ENCODE data around the gene AP4E1. TPM values are rescaled to one million over a fixed set of nuclear protein-coding genes. Genes with fewer than 3 reads are reported as not detected.
"Not testable (repeated sequence)": the region's sequence is repeated elsewhere in the genome, so short reads cannot be mapped to it uniquely, and the experiment has no call there.

AP4E1 gene
- total and polyA plus RNA-seq, 3 donors from 2014 or later = 8.1 to 11.8 (median 11.3) TPM

DNA sequence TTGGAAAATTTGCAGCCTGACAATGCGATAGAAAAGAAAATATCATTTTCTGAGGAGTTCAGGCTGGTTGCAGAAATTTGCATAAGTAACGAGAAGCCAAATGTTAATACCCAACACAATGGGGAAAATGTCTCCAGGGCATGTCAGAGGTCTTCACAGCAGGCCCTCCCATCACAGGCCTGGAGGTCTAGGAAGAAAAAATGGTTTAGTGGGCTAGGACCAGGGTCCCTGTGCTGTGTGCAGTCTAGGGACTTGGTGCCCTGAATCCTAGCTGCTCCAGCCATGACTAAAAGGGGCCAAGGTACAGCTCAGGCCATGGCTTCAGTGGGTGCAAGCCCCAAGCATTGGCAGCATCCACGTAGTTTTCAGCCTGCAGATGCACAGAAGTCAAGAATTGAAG, 14.5 kb upstream of the AP4E1 start:
- intact Hi-C loops (cut with DNase I; ENCODE audit: low total_unique reads) = no loop called here
- no peaks in the 10 kb centered on the region for H3K27me3 ChIP-seq

DNA sequence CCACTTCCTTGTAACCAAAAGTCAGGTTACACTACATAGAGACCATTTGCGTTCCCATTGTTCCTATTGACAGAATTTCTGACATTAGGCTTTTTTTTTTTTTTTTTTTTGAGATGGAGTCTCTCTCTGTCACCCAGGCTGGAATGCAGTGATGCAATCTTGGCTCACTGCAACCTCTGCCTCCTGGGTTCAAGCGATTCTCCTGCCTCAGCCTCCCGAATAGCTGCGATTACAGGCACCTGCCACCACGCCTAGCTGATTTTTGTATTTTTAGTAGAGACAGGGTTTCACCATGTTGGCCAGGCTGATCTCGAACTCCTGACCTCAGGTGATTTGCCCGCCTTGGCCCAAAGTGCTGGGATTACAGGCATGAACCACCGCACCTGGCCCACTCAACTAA, 7.1 kb upstream of the AP4E1 start:
- H3K36me3 ChIP-seq (ENCODE audit: low read depth, missing control alignments); H3K4me1 ChIP-seq; DNase-seq; H3K27me3 ChIP-seq; H3K4me3 ChIP-seq; intact Hi-C loops (cut with DNase I; ENCODE audit: low total_unique reads); H3K9me3 ChIP-seq; H3K27ac ChIP-seq: not testable (repeated sequence)
- WGBS, 2 donors = 93 to 95% methylated on average over 6 to 8 of the region's 8 CpGs

More for the DNA sequence above, 14.5 kb upstream of the AP4E1 start:
- H3K4me3 ChIP-seq = no peak overlapping the region
- no peak overlapping the region for H3K27ac ChIP-seq
- no peaks in the 10 kb centered on the region for H3K9me3 ChIP-seq
- DNase-seq = no peak
- WGBS, 2 donors = 93% methylated on average over 3 of the region's 3 CpGs
- TF ChIP-seq POLR2A (IDR thresholded peaks at IDR 0.05) = no peak
- TF ChIP-seq, protein P1, sequence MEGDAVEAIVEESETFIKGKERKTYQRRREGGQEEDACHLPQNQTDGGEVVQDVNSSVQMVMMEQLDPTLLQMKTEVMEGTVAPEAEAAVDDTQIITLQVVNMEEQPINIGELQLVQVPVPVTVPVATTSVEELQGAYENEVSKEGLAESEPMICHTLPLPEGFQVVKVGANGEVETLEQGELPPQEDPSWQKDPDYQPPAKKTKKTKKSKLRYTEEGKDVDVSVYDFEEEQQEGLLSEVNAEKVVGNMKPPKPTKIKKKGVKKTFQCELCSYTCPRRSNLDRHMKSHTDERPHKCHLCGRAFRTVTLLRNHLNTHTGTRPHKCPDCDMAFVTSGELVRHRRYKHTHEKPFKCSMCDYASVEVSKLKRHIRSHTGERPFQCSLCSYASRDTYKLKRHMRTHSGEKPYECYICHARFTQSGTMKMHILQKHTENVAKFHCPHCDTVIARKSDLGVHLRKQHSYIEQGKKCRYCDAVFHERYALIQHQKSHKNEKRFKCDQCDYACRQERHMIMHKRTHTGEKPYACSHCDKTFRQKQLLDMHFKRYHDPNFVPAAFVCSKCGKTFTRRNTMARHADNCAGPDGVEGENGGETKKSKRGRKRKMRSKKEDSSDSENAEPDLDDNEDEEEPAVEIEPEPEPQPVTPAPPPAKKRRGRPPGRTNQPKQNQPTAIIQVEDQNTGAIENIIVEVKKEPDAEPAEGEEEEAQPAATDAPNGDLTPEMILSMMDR (IDR thresholded peaks at IDR 0.05) = no peak
- no peaks in the 10 kb centered on the region for H3K4me1 ChIP-seq
- no peaks in the 10 kb centered on the region for H3K36me3 ChIP-seq (ENCODE audit: low read depth, missing control alignments)

DNA sequence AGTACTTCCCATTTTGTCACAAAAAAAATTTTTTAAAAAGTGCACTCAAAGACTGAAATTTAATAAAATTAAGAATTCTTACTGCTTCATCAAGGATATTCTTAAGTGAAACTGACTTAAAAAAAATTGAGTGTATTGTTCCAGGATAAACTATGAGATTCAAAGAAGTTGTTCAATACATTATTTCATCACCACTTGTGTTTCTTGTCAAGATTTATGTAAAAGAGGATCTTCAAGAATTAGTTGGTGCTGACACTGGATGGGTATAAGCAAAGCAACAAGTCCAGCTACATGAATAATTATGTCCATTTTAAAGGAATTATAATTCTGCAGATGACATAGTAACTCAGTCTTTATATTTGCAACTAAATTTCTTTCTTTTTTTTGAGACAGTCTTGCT, 4.3 kb upstream of the AP4E1 start:
- Histone ChIP-seq H3K27ac (no peak overlapping the region), H3K4me3 (no peak overlapping the region), H3K4me1 (peaks cover 6% of the 10 kb centered on the region), H3K27me3 (no peaks in the 10 kb centered on the region), H3K36me3 (ENCODE audit: low read depth, missing control alignments) (no peaks in the 10 kb centered on the region), H3K9me3 (no peaks in the 10 kb centered on the region)
- no peak for DNase-seq
- TF ChIP-seq, protein P1 (IDR thresholded peaks at IDR 0.05) = no peak
- no peak for TF ChIP-seq POLR2A (IDR thresholded peaks at IDR 0.05)
- intact Hi-C loops (cut with DNase I; ENCODE audit: low total_unique reads) = no loop called here

DNA sequence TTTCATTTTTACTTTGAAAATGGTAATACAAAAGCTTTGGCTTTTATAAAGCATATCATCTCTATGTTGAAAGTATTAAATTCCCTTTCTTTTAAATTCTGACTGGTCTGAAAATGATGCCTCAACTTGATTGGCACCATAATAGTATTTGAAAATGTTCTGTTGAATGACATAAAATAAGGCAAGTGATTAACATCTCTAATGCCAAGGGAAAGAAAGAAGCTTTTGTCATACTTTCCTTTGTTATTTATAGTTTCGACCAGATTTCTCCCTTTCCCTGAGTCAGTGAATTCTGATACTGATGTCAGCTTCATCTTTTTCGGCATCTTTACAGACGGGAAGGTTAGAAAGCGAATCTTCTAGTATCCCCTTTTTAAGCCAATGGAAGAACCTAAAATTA, 3.4 kb upstream of the AP4E1 start:
- H3K27me3 ChIP-seq = no peaks in the 10 kb centered on the region
- H3K27ac ChIP-seq = no peak overlapping the region
- no peaks in the 10 kb centered on the region for H3K36me3 ChIP-seq (ENCODE audit: low read depth, missing control alignments)
- H3K4me3 ChIP-seq = no peak overlapping the region
- intact Hi-C loops (cut with DNase I; ENCODE audit: low total_unique reads) = no loop called here
- H3K9me3 ChIP-seq = no peaks in the 10 kb centered on the region
- no peak for TF ChIP-seq POLR2A (IDR thresholded peaks at IDR 0.05)
- TF ChIP-seq, protein P1 (IDR thresholded peaks at IDR 0.05) = no peak
- 90 to 92% methylated on average over 4 of the region's 4 CpGs for WGBS, 2 donors
- peaks cover 14% of the 10 kb centered on the region for H3K4me1 ChIP-seq
- DNase-seq = no peak

DNA sequence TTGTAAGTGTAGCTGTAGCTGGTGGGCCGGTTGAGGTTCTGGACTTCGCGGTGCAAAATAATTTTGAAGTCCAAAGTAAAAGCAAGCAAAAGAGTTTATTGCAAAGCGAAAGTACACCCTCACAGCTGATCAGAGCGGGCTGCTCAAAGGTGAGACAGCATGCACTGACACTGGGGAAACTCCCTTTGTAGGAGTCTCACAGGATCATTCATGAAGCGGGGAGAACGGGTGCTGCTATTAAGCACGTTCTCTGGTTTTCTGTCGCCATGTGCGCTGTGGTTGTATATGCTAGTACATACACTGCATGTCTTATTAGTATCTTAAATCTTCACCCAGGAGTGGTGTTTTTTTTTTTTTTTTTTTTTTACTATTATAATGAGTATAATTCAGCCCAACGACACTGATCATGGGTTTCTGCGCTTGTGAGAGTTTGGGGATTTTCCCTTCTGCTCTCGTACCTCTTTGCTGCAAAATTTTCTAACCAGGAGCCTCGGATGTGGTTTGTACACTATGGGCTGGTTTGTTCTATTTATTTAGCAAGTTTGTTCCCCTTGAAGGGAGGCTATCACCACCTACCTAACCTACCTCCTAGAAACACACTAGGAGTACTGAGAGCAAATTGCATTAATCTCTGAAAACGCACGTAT, 1.4 kb upstream of the AP4E1 start:
- 46 to 54% methylated on average over 16 of the region's 16 CpGs for WGBS, 2 donors
- DNase-seq = no peak
- Histone ChIP-seq H3K4me3 (peak overlapping the region; percentile 87 to 97), H3K27ac (peak overlapping the region; percentile 89 to 97), H3K36me3 (ENCODE audit: low read depth, missing control alignments) (no peaks in the 10 kb centered on the region), H3K4me1 (peaks cover 21% of the 10 kb centered on the region), H3K9me3 (no peaks in the 10 kb centered on the region), H3K27me3 (no peaks in the 10 kb centered on the region)
- intact Hi-C loops (cut with DNase I; ENCODE audit: low total_unique reads) = no loop called here
- TF ChIP-seq POLR2A (IDR thresholded peaks at IDR 0.05) = no peak
- TF ChIP-seq, protein P1 (IDR thresholded peaks at IDR 0.05) = no peak
